CD4-positive, alpha-beta memory T cell (primary cell): ENCODE measurements around the gene SLC8A1. TPM values are rescaled to one million over a fixed set of nuclear protein-coding genes. Genes with fewer than 3 reads are reported as not detected.

ENCODE experiments used
- CTCF ChIA-PET: fragments of 350-600 bp; sonication (Branson Sonifier 250); formaldehyde crosslinking; loops from one replicate; lab custom pipeline; 2021; ENCODE audit warnings: inconsistent platforms; ENCODE audit not compliant: partially characterized antibody; lab: Charles Lee
- POLR2A ChIA-PET: fragments of 350-600 bp; sonication (Branson Sonifier 250); formaldehyde crosslinking; loops from one replicate; lab custom pipeline; 2021; ENCODE audit not compliant: partially characterized antibody; lab: Charles Lee
- DNase-seq, 5 donors: peaks; one replicate each; pipeline versions ENCODE4 v3.0.0 to v3.0.0-alpha.2; 2020 to 2022; ENCODE audit warnings: mixed read lengths in 1 of 5
- H3K27ac ChIP-seq: one replicate; pipeline ENCODE4 v1.7.0; 2013; ENCODE audit warnings: low read depth, low read length
- H3K27me3 ChIP-seq: 2 replicates; pipeline ENCODE4 v1.7.0; 2013; ENCODE audit warnings: mild to moderate bottlenecking, low read length, moderate library complexity; ENCODE audit not compliant: insufficient read depth
- H3K36me3 ChIP-seq: 2 replicates; pipeline ENCODE4 v1.7.0; 2013; ENCODE audit warnings: mild to moderate bottlenecking, low read length, moderate library complexity; ENCODE audit not compliant: insufficient read depth
- H3K4me1 ChIP-seq: 2 replicates; pipeline ENCODE4 v1.7.0; 2013; ENCODE audit warnings: mild to moderate bottlenecking, low read length, moderate library complexity; ENCODE audit not compliant: insufficient read depth
- H3K4me3 ChIP-seq, 2 donors: one replicate each; pipeline ENCODE4 v1.7.0; 2013; ENCODE audit warnings: low read length in 2 of 2, mild to moderate bottlenecking in 1 of 2
- H3K9me3 ChIP-seq, 2 donors: one replicate each; pipeline ENCODE4 v1.7.0; 2013; ENCODE audit warnings: low read length in 2 of 2, control low read depth in 1 of 2; ENCODE audit not compliant: control insufficient read depth in 1 of 2
- H3K27ac Mint-ChIP-seq, 7 donors: one replicate each; pipeline ENCODE4 v1.8.0; 2020 to 2021; ENCODE audit warnings: mixed read lengths in 7 of 7, mild to moderate bottlenecking in 6 of 7, inconsistent platforms in 3 of 7, moderate library complexity in 3 of 7
- H3K27me3 Mint-ChIP-seq, 2 donors: one replicate each; pipeline ENCODE4 v1.8.0; 2020 to 2021; ENCODE audit warnings: mixed read lengths in 2 of 2
- H3K36me3 Mint-ChIP-seq, 2 donors: one replicate each; pipeline ENCODE4 v1.8.0; 2020 to 2021; ENCODE audit warnings: mixed read lengths in 2 of 2, inconsistent platforms in 1 of 2, mild to moderate bottlenecking in 1 of 2
- H3K4me1 Mint-ChIP-seq, 4 donors: one replicate each; pipeline ENCODE4 v1.8.0; 2020 to 2021; ENCODE audit warnings: mixed read lengths in 4 of 4, mild to moderate bottlenecking in 1 of 4
- H3K4me3 Mint-ChIP-seq, 8 donors: one replicate each; pipeline ENCODE4 v1.8.0; 2020 to 2021; ENCODE audit warnings: mixed read lengths in 8 of 8, mild to moderate bottlenecking in 7 of 8, moderate library complexity in 6 of 8, inconsistent platforms in 3 of 8
- H3K9me3 Mint-ChIP-seq, 8 donors: one replicate each; pipeline ENCODE4 v1.8.0; 2020 to 2021; ENCODE audit warnings: mixed read lengths in 8 of 8, mild to moderate bottlenecking in 5 of 8, inconsistent platforms in 3 of 8, moderate library complexity in 1 of 8
- intact Hi-C: fragments of 100-400 bp; cut with micrococcal nuclease; formaldehyde crosslinking; loops from one replicate; pipeline ENCODE4 v1.15.1; 2023
- polyA plus RNA-seq, 2 donors: library from polyadenylated mRNA; unstranded; fragments of 300-500 nt; fragmentation: Illumina TruSeq; gene quantifications; one replicate each; pipeline ENCODE4 v1.2.3, GENCODE V29; 2021
- total RNA-seq, 2 experiments: library from RNA; stranded (reverse); gene quantifications; one replicate each; pipeline ENCODE4 v1.2.3, GENCODE V29; 2021

SLC8A1 gene
- total and polyA plus RNA-seq, 4 experiments from 2014 or later, result 0.36 to 0.79 TPM; not detected in 2

DNA sequence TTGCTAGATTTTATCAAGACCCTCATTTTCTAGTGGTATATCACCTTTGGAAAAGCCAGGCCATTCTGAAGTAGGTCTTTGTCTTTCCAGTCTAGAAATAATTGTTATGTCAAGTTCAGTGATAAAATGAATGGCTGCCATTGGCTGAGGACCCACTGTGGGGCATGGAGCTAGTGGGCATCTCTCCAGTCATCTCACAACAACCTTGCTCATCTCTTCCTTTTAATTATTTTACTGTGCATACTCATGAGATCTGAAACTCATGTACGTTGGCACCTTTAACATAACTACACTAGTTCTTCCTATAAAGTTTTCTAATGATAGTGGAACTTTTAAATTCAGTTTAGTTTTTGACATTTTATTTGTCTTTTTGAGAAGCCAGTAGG, 240.9 kb downstream of the SLC8A1 start:
- no peaks in the 10 kb centered on the region for H3K36me3 ChIP-seq
- no peak overlapping the region for H3K4me3 ChIP-seq
- no peak overlapping the region for H3K4me3 Mint-ChIP-seq
- ChIA-PET POLR2A (no interaction called here), CTCF (no interaction called here)
- H3K27ac ChIP-seq, result no peak overlapping the region
- H3K27ac Mint-ChIP-seq, result no peak overlapping the region
- H3K4me1 Mint-ChIP-seq, result no peaks in the 10 kb centered on the region
- no peaks in the 10 kb centered on the region for H3K9me3 ChIP-seq
- no peaks in the 10 kb centered on the region for H3K27me3 ChIP-seq
- H3K9me3 Mint-ChIP-seq, result peaks cover 0 to 4% (median 1%) of the 10 kb centered on the region in 8 donors
- H3K4me1 ChIP-seq, result no peaks in the 10 kb centered on the region
- H3K36me3 Mint-ChIP-seq, result no peaks in the 10 kb centered on the region
- no peaks in the 10 kb centered on the region for H3K27me3 Mint-ChIP-seq
- no peak for DNase-seq
- intact Hi-C loops, result no loop called here

- H3K27ac Mint-ChIP-seq, result peak overlapping the region in 1 of 7 donors; percentile 15
- H3K4me1 ChIP-seq, result no peaks in the 10 kb centered on the region
- H3K36me3 ChIP-seq, result no peaks in the 10 kb centered on the region
- ChIA-PET POLR2A (no interaction called here), CTCF (no interaction called here)
- no peak overlapping the region for H3K4me3 Mint-ChIP-seq
- H3K4me1 Mint-ChIP-seq, result no peaks in the 10 kb centered on the region
- H3K4me3 ChIP-seq, result no peak overlapping the region
- intact Hi-C loops, result no loop called here
- H3K9me3 ChIP-seq, result no peaks in the 10 kb centered on the region
- peaks cover 0 to 4% (median 1%) of the 10 kb centered on the region in 8 donors for H3K9me3 Mint-ChIP-seq
- no peaks in the 10 kb centered on the region for H3K27me3 ChIP-seq
- H3K36me3 Mint-ChIP-seq, result no peaks in the 10 kb centered on the region
- H3K27ac ChIP-seq, result no peak overlapping the region
- no peaks in the 10 kb centered on the region for H3K27me3 Mint-ChIP-seq
- no peak for DNase-seq
Observed at GRCh38 chr2:40210344-40210967, 241.4 kb downstream of the SLC8A1 start.

- no peak overlapping the region for H3K27ac ChIP-seq
- Mint-ChIP-seq H3K4me3 (no peak overlapping the region), H3K9me3 (peaks cover 0 to 6% (median 2%) of the 10 kb centered on the region in 8 donors), H3K27ac (no peak overlapping the region), H3K36me3 (no peaks in the 10 kb centered on the region), H3K4me1 (no peaks in the 10 kb centered on the region), H3K27me3 (no peaks in the 10 kb centered on the region)
- ChIA-PET CTCF (interaction anchor here (0.6 kb wide), 1 partner anchor 56 kb away, joined by 3 read pairs; no protein-coding TSS in a partner anchor), POLR2A (no interaction called here)
- no peaks in the 10 kb centered on the region for H3K36me3 ChIP-seq
- no peak overlapping the region for H3K4me3 ChIP-seq
- DNase-seq, result no peak
- intact Hi-C loops, result no loop called here
- no peaks in the 10 kb centered on the region for H3K9me3 ChIP-seq
- H3K27me3 ChIP-seq, result no peaks in the 10 kb centered on the region
- no peaks in the 10 kb centered on the region for H3K4me1 ChIP-seq
Observed at GRCh38 chr2:40209761-40210160, 242.1 kb downstream of the SLC8A1 start.

DNA sequence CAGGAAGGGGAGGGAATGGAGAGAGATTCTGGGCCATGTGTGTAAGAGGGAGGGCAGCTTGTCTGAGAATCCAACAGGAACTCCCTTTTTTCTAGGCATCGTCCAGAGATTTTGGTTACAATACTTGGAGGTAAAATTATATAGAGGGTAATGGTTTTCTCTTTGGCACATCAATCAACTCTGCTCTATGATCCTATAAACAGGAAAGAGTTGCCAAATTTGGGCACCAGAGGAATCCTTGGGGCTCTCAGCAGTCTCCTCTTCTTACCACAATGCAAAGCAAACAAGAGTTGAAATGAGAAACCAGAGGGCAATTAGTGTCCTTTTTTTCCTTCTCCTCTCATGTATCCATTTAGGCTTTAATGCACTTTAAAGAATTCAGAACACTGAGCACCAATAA, 243.4 kb downstream of the SLC8A1 start:
- no peaks in the 10 kb centered on the region for H3K4me1 Mint-ChIP-seq
- DNase-seq, result no peak
- no peak overlapping the region for H3K4me3 Mint-ChIP-seq

DNA sequence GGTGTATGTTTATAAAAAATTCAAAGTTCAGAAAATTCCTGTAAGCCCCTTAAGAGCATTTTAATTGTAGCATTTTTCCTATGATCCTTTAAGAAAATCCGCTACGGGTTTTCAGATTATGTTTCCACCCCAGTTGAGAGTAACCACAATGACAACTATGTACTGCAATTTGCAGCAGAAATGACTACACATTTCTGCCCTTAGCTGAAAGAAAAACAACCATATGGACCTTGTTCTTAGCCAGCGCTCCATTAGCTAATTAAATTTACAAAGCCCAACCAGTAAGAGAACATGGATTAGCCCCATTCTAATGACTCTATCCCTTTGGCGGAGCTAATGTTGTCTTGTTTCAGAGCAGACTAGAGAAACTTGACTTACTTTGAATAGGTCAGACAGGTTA, 247.6 kb downstream of the SLC8A1 start:
- Histone ChIP-seq H3K4me3 (no peak overlapping the region), H3K9me3 (no peaks in the 10 kb centered on the region), H3K27ac (no peak overlapping the region), H3K27me3 (no peaks in the 10 kb centered on the region), H3K4me1 (no peaks in the 10 kb centered on the region), H3K36me3 (no peaks in the 10 kb centered on the region)
- Mint-ChIP-seq H3K9me3 (peaks cover 0 to 3% (median 0%) of the 10 kb centered on the region in 8 donors), H3K36me3 (no peaks in the 10 kb centered on the region), H3K27me3 (no peaks in the 10 kb centered on the region), H3K4me3 (no peak overlapping the region), H3K4me1 (no peaks in the 10 kb centered on the region), H3K27ac (no peak overlapping the region)
- CTCF ChIA-PET, result no interaction called here
- no peak for DNase-seq
- intact Hi-C loops, result no loop called here
- POLR2A ChIA-PET, result no interaction called here

More for the DNA sequence above, 243.4 kb downstream of the SLC8A1 start:
- ChIA-PET POLR2A (no interaction called here), CTCF (no interaction called here)
- Histone ChIP-seq H3K4me3 (no peak overlapping the region), H3K27me3 (no peaks in the 10 kb centered on the region), H3K9me3 (no peaks in the 10 kb centered on the region), H3K36me3 (no peaks in the 10 kb centered on the region), H3K27ac (no peak overlapping the region), H3K4me1 (no peaks in the 10 kb centered on the region)
- Mint-ChIP-seq H3K27ac (no peak overlapping the region), H3K36me3 (no peaks in the 10 kb centered on the region), H3K27me3 (no peaks in the 10 kb centered on the region), H3K9me3 (peaks cover 0 to 6% (median under 1%) of the 10 kb centered on the region in 8 donors)
- intact Hi-C loops, result no loop called here

- H3K9me3 ChIP-seq, result no peaks in the 10 kb centered on the region
- no peak overlapping the region for H3K4me3 ChIP-seq
- POLR2A ChIA-PET, result no interaction called here
- no peaks in the 10 kb centered on the region for H3K36me3 ChIP-seq
- CTCF ChIA-PET, result no interaction called here
- no peak overlapping the region for H3K4me3 Mint-ChIP-seq
- no peaks in the 10 kb centered on the region for H3K27me3 Mint-ChIP-seq
- intact Hi-C loops, result no loop called here
- no peaks in the 10 kb centered on the region for H3K27me3 ChIP-seq
- peaks cover 0 to 3% (median 0%) of the 10 kb centered on the region in 8 donors for H3K9me3 Mint-ChIP-seq
- no peaks in the 10 kb centered on the region for H3K36me3 Mint-ChIP-seq
- H3K4me1 ChIP-seq, result no peaks in the 10 kb centered on the region
- no peak overlapping the region for H3K27ac Mint-ChIP-seq
- H3K4me1 Mint-ChIP-seq, result no peaks in the 10 kb centered on the region
- no peak overlapping the region for H3K27ac ChIP-seq
- DNase-seq, result no peak
Observed at GRCh38 chr2:40202798-40203400, 249.0 kb downstream of the SLC8A1 start.

DNA sequence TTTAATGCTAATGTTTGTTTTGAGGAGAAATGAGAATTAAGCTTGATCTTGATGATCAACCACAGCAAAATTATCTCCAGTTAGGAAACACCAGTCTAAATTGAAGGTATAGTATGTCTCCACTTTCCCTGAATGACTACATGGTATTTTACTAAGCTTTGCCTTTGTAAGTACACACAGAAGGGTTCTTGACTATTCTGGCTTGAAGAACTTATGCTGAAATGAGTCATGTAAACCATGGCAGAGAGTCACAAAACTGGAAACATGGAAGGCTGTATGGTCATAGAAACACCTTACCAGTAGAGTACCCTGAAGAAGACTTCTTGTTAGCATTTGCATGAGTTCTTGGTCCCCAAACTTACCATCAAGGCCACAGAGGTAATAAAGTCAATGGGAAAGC, 250.5 kb downstream of the SLC8A1 start:
- intact Hi-C loops, result no loop called here
- Histone ChIP-seq H3K27ac (no peak overlapping the region), H3K4me3 (no peak overlapping the region), H3K4me1 (no peaks in the 10 kb centered on the region), H3K27me3 (no peaks in the 10 kb centered on the region), H3K9me3 (no peaks in the 10 kb centered on the region), H3K36me3 (no peaks in the 10 kb centered on the region)
- Mint-ChIP-seq H3K4me3 (no peak overlapping the region), H3K36me3 (no peaks in the 10 kb centered on the region), H3K9me3 (peaks cover 0 to 3% (median 0%) of the 10 kb centered on the region in 8 donors), H3K4me1 (no peaks in the 10 kb centered on the region), H3K27ac (no peak overlapping the region), H3K27me3 (no peaks in the 10 kb centered on the region)
- DNase-seq, result no peak
- POLR2A ChIA-PET, result no interaction called here
- CTCF ChIA-PET, result no interaction called here
